WTC11 (cell line): Measurements from ENCODE around the gene PKHD1. TPM values are rescaled to one million over a fixed set of nuclear protein-coding genes. Genes with fewer than 3 reads are reported as not detected.

ENCODE experiments used
- ATAC-seq: fragments of 200-7000 bp; cut with Tn5 transposase; 2 replicates; pipeline ENCODE4 v1.10.0; 2021; ENCODE audit warnings: mild to moderate bottlenecking, moderate library complexity
- CTCF ChIA-PET: fragments of 300-600 bp; sonication (Branson Sonifier 250); formaldehyde crosslinking; loops from one replicate; lab custom pipeline; 2021; ENCODE audit warnings: antibody characterized with exemption; lab: Charles Lee
- POLR2A ChIA-PET: fragments of 350-600 bp; sonication (Branson Sonifier 250); formaldehyde crosslinking; loops from one replicate; lab custom pipeline; 2021; ENCODE audit warnings: antibody characterized with exemption; lab: Charles Lee
- DNase-seq: peaks from one replicate; pipeline ENCODE4 v3.0.0; 2021; ENCODE audit warnings: low spot score
- H3K27ac Mint-ChIP-seq: 2 replicates; pipeline ENCODE4 v1.8.0; 2021; ENCODE audit warnings: mixed read lengths
- H3K27me3 Mint-ChIP-seq: 2 replicates; pipeline ENCODE4 v1.8.0; 2021; ENCODE audit warnings: low read depth, mild to moderate bottlenecking, moderate library complexity, mixed read lengths
- H3K36me3 Mint-ChIP-seq: 2 replicates; pipeline ENCODE4 v1.8.0; 2021; ENCODE audit warnings: mixed read lengths
- H3K4me1 Mint-ChIP-seq: 2 replicates; pipeline ENCODE4 v1.8.0; 2022; ENCODE audit warnings: mixed read lengths
- H3K4me3 Mint-ChIP-seq: 2 replicates; pipeline ENCODE4 v1.8.0; 2021; ENCODE audit warnings: mild to moderate bottlenecking, moderate library complexity, mixed read lengths
- H3K9me3 Mint-ChIP-seq: 2 replicates; pipeline ENCODE4 v1.8.0; 2021; ENCODE audit warnings: mixed read lengths
- ATF3 ChIP-seq: sonication (generic); formaldehyde crosslinking; conservative IDR thresholded peaks from 2 replicates; pipeline ENCODE4 v1.8.1; 2022; ENCODE audit warnings: mild to moderate bottlenecking, missing genetic modification reagents
- ERG ChIP-seq: fragments of 250-450 bp; sonication (Bioruptor Pico); IDR thresholded peaks from 2 replicates; pipeline ENCODE4 v1.8.0; 2021; ENCODE audit warnings: mild to moderate bottlenecking
- ETV6 ChIP-seq: sonication (generic); formaldehyde crosslinking; IDR thresholded peaks from 2 replicates; pipeline ENCODE4 v1.8.1; 2022; ENCODE audit warnings: mild to moderate bottlenecking, missing genetic modification reagents
- FOXP1 ChIP-seq: sonication (generic); formaldehyde crosslinking; IDR thresholded peaks from 2 replicates; pipeline ENCODE4 v1.8.0; 2022; ENCODE audit warnings: missing genetic modification reagents, mild to moderate bottlenecking, moderate library complexity, borderline replicate concordance
- GRHL2 ChIP-seq: fragments of 250-450 bp; sonication (Bioruptor Pico); IDR thresholded peaks from 2 replicates; pipeline ENCODE4 v1.8.0; 2022; ENCODE audit warnings: mild to moderate bottlenecking, moderate library complexity; ENCODE audit not compliant: insufficient replicate concordance, severe bottlenecking
- HMGA2 ChIP-seq: fragments of 250-450 bp; sonication (Bioruptor Pico); IDR thresholded peaks from 2 replicates; pipeline ENCODE4 v1.4.0; 2021; ENCODE audit warnings: mild to moderate bottlenecking, moderate library complexity
- JAZF1 ChIP-seq: fragments of 250-450 bp; sonication (Bioruptor Pico); IDR thresholded peaks from 2 replicates; pipeline ENCODE4 v1.9.0; 2021; ENCODE audit warnings: moderate library complexity, mild to moderate bottlenecking, inconsistent platforms
- MAX ChIP-seq: sonication (generic); formaldehyde crosslinking; IDR thresholded peaks from 2 replicates; pipeline ENCODE4 v1.8.0; 2022; ENCODE audit warnings: mild to moderate bottlenecking, missing genetic modification reagents
- NFATC4 ChIP-seq: fragments of 250-450 bp; sonication (Bioruptor Pico); IDR thresholded peaks from 2 replicates; pipeline ENCODE4 v1.9.0; 2021; ENCODE audit warnings: mild to moderate bottlenecking
- NR1H2 ChIP-seq: sonication (generic); formaldehyde crosslinking; IDR thresholded peaks from 2 replicates; pipeline ENCODE4 v1.9.0; 2021; ENCODE audit warnings: mild to moderate bottlenecking, moderate library complexity, missing genetic modification reagents
- OVOL2 ChIP-seq: fragments of 250-450 bp; sonication (Bioruptor Pico); IDR thresholded peaks from 2 replicates; pipeline ENCODE4 v1.9.0; 2021; ENCODE audit warnings: mild to moderate bottlenecking, borderline replicate concordance
- RORB ChIP-seq: fragments of 250-450 bp; sonication (Bioruptor Pico); IDR thresholded peaks from 2 replicates; pipeline ENCODE4 v1.9.0; 2021; ENCODE audit warnings: mild to moderate bottlenecking
- SOX15 ChIP-seq: fragments of 250-450 bp; sonication (Bioruptor Pico); IDR thresholded peaks from 2 replicates; pipeline ENCODE4 v1.9.0; 2021; ENCODE audit warnings: mild to moderate bottlenecking
- TEAD4 ChIP-seq: sonication (generic); formaldehyde crosslinking; IDR thresholded peaks from 2 replicates; pipeline ENCODE4 v1.8.0; 2022; ENCODE audit warnings: mild to moderate bottlenecking, missing genetic modification reagents
- USF1 ChIP-seq: sonication (generic); formaldehyde crosslinking; IDR thresholded peaks from 2 replicates; pipeline ENCODE4 v1.8.0; 2022; ENCODE audit warnings: mild to moderate bottlenecking, missing genetic modification reagents
- ZNF416 ChIP-seq: fragments of 250-450 bp; sonication (Bioruptor Pico); IDR thresholded peaks from 2 replicates; pipeline ENCODE4 v1.9.0; 2021; ENCODE audit warnings: mild to moderate bottlenecking, inconsistent platforms
- ZNF423 ChIP-seq: fragments of 250-450 bp; sonication (Bioruptor Pico); IDR thresholded peaks from 2 replicates; pipeline ENCODE4 v2.1.2; 2022; ENCODE audit warnings: mild to moderate bottlenecking, moderate library complexity
- ZNF512 ChIP-seq: sonication (generic); formaldehyde crosslinking; IDR thresholded peaks from 2 replicates; pipeline ENCODE4 v1.8.1; 2022; ENCODE audit warnings: missing genetic modification reagents, borderline replicate concordance
- total RNA-seq: library from RNA; stranded (reverse); gene quantifications from 3 replicates; pipeline ENCODE4 v1.2.3, GENCODE V29; 2021
- TF ChIP-seq, protein P1 (sequence below): sonication (generic); formaldehyde crosslinking; conservative IDR thresholded peaks from 2 replicates; pipeline ENCODE4 v1.8.1; 2023; ENCODE audit warnings: mild to moderate bottlenecking, low read depth, missing genetic modification reagents, moderate library complexity
- TF ChIP-seq, protein P2 (sequence below): sonication (generic); formaldehyde crosslinking; IDR thresholded peaks from 2 replicates; pipeline ENCODE4 v1.8.1; 2022; ENCODE audit warnings: mild to moderate bottlenecking, missing genetic modification reagents, moderate library complexity, borderline replicate concordance

The PKHD1 gene
- total RNA-seq, 1 experiment from 2014 or later: 0.15 TPM

- peaks cover 11% of the 10 kb centered on the region for H3K9me3 Mint-ChIP-seq
- ChIA-PET POLR2A (no interaction called here), CTCF (interaction anchor here (1.2 kb wide), 1 partner anchor 29 kb away, joined by 3 read pairs; no protein-coding TSS in a partner anchor)
- no peak overlapping the region for H3K4me3 Mint-ChIP-seq
- no peaks in the 10 kb centered on the region for H3K36me3 Mint-ChIP-seq
- peaks cover 19% of the 10 kb centered on the region for H3K4me1 Mint-ChIP-seq
- H3K27me3 Mint-ChIP-seq: no peaks in the 10 kb centered on the region; the same call in 1 of the 2 replicates
- ATAC-seq (peak; percentile 77), DNase-seq (no peak)
- H3K27ac Mint-ChIP-seq: no peak overlapping the region
- TF ChIP-seq NR1H2 (CRISPR knock-in tag) (no peak), ATF3 (CRISPR knock-in tag) (no peak), JAZF1 (no peak), SOX15 (CRISPR knock-in tag) (no peak), USF1 (CRISPR knock-in tag) (no peak), RORB (CRISPR knock-in tag) (no peak), GRHL2 (CRISPR knock-in tag) (no peak), ERG (CRISPR knock-in tag) (no peak), ETV6 (CRISPR knock-in tag) (no peak), MAX (CRISPR knock-in tag) (no peak), ZNF416 (CRISPR knock-in tag) (no peak), OVOL2 (CRISPR knock-in tag) (no peak), ZNF423 (CRISPR knock-in tag) (no peak), NFATC4 (CRISPR knock-in tag) (no peak), TEAD4 (CRISPR knock-in tag) (no peak), FOXP1 (CRISPR knock-in tag) (no peak)
- TF ChIP-seq, protein P1, sequence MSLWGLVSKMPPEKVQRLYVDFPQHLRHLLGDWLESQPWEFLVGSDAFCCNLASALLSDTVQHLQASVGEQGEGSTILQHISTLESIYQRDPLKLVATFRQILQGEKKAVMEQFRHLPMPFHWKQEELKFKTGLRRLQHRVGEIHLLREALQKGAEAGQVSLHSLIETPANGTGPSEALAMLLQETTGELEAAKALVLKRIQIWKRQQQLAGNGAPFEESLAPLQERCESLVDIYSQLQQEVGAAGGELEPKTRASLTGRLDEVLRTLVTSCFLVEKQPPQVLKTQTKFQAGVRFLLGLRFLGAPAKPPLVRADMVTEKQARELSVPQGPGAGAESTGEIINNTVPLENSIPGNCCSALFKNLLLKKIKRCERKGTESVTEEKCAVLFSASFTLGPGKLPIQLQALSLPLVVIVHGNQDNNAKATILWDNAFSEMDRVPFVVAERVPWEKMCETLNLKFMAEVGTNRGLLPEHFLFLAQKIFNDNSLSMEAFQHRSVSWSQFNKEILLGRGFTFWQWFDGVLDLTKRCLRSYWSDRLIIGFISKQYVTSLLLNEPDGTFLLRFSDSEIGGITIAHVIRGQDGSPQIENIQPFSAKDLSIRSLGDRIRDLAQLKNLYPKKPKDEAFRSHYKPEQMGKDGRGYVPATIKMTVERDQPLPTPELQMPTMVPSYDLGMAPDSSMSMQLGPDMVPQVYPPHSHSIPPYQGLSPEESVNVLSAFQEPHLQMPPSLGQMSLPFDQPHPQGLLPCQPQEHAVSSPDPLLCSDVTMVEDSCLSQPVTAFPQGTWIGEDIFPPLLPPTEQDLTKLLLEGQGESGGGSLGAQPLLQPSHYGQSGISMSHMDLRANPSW (CRISPR knock-in tag): no peak
- TF ChIP-seq, protein P2, sequence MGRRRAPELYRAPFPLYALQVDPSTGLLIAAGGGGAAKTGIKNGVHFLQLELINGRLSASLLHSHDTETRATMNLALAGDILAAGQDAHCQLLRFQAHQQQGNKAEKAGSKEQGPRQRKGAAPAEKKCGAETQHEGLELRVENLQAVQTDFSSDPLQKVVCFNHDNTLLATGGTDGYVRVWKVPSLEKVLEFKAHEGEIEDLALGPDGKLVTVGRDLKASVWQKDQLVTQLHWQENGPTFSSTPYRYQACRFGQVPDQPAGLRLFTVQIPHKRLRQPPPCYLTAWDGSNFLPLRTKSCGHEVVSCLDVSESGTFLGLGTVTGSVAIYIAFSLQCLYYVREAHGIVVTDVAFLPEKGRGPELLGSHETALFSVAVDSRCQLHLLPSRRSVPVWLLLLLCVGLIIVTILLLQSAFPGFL: no peak
Measured at GRCh38 chr6:52108128-52108527, 20.7 kb upstream of the PKHD1 start.

DNA sequence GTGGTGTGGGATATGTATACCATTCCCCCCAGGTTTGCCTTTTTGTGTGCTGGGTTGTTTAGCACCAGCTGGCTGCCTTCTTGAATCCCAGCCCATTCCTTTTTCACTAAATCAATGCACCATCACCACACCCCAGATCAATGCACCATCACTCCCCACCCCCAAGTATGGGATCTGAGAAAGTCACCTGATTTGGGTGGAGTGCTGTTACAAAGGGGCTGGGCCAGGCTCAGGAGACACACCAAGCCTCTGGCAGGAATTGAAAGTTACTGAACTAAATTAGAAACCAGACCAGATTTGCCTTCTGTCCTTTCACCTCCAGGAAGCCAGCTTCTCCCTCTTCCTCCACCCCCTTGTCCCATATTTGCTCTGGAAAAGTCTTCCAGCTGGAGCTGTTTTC, 19.6 kb upstream of the PKHD1 start:
- H3K9me3 Mint-ChIP-seq: peaks cover 8% of the 10 kb centered on the region
- no peaks in the 10 kb centered on the region; the same call in 1 of the 2 replicates for H3K27me3 Mint-ChIP-seq
- H3K4me3 Mint-ChIP-seq: no peak overlapping the region
- no peak overlapping the region for H3K27ac Mint-ChIP-seq
- TF ChIP-seq ZNF512: no peak
- no peak for TF ChIP-seq NR1H2 (CRISPR knock-in tag)
- no peak for TF ChIP-seq HMGA2 (CRISPR knock-in tag)
- TF ChIP-seq, all 79 proteins: peak for 0
- H3K4me1 Mint-ChIP-seq: peaks cover 19% of the 10 kb centered on the region
- ChIA-PET CTCF (interaction anchor here (1.3 kb wide), 1 partner anchor 26 kb away, joined by 3 read pairs; no protein-coding TSS in a partner anchor), POLR2A (no interaction called here)
- H3K36me3 Mint-ChIP-seq: no peaks in the 10 kb centered on the region
- no peak for DNase-seq
- peak; percentile 47; the same call in 1 of the 2 replicates for ATAC-seq
